Body of pancreas (tissue), 4 donors: Measurements from ENCODE around the gene G6PC3.

Experiments
- POLR2A ChIP-seq, 3 donors: fragments of 450-650 bp; IDR thresholded peaks; one replicate each; pipeline ENCODE4 v1.6.1; 2016; ENCODE audit warnings: antibody characterized with exemption in 3 of 3, mild to moderate bottlenecking in 2 of 3
- TF ChIP-seq, protein P1 (sequence below), 7 experiments: fragments of 450-650 bp in 4 of 7; fragments of 200-600 bp in 3 of 7; sonication (generic) in 3 of 7; IDR thresholded peaks; one replicate each; pipeline ENCODE4 v1.5.1; 2016 to 2019; ENCODE audit warnings: antibody characterized with exemption in 7 of 7

GRCh38 chr17:44037471-44037870 lies 33.1 kb upstream of the G6PC3 start:
- TF ChIP-seq POLR2A (IDR thresholded peaks at IDR 0.05) = no peak
- TF ChIP-seq, protein P1, sequence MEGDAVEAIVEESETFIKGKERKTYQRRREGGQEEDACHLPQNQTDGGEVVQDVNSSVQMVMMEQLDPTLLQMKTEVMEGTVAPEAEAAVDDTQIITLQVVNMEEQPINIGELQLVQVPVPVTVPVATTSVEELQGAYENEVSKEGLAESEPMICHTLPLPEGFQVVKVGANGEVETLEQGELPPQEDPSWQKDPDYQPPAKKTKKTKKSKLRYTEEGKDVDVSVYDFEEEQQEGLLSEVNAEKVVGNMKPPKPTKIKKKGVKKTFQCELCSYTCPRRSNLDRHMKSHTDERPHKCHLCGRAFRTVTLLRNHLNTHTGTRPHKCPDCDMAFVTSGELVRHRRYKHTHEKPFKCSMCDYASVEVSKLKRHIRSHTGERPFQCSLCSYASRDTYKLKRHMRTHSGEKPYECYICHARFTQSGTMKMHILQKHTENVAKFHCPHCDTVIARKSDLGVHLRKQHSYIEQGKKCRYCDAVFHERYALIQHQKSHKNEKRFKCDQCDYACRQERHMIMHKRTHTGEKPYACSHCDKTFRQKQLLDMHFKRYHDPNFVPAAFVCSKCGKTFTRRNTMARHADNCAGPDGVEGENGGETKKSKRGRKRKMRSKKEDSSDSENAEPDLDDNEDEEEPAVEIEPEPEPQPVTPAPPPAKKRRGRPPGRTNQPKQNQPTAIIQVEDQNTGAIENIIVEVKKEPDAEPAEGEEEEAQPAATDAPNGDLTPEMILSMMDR (IDR thresholded peaks at IDR 0.05) = no peak
